Activated CD4-positive, alpha-beta T cell treated with anti-CD3 and anti-CD28 coated beads for 4 hours (primary cell): ENCODE measurements around the gene DLG3.
A peak's percentile ranks its signal among the peaks of the same experiment; 100 is the strongest.

Experiments
- DNase-seq, 2 donors: peaks; one replicate each; pipeline ENCODE4 v3.0.0-alpha.2; 2020

The DLG3 gene

DNA sequence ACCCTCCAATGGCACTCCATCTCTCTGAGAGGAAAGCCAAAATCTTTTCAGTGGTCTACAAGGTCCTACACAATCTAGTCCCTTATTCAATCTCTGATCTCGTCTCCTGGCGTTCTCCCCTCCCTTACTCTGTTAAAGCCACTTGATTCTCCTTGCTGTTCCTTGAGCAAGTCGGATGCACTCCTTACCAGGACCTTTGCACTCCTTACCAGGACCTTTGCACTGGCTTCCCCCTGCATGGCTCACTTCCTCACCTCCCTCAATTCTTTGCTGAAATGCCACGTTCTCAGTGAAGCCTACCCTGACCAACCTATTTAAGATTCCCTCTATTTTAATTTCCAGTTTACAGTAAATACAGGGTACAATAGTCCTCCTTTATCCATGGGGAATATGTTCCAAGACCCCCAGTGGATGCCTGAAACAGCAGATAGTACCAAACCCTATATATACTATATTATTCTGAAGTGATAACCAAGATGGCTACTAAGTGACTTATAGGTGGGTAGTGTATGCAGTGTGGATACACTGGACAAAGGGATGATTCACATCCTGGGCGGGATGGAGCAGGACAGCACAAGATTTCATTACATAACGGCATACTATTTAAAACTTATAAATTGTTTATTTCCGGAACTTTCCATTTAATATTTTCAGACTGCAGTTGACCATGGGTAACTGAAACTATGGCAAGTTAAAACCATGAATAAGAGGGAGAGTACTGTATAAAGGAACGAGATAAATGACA lies 6.5 kb upstream of the DLG3 start:
- DNase-seq: no peak

DNA sequence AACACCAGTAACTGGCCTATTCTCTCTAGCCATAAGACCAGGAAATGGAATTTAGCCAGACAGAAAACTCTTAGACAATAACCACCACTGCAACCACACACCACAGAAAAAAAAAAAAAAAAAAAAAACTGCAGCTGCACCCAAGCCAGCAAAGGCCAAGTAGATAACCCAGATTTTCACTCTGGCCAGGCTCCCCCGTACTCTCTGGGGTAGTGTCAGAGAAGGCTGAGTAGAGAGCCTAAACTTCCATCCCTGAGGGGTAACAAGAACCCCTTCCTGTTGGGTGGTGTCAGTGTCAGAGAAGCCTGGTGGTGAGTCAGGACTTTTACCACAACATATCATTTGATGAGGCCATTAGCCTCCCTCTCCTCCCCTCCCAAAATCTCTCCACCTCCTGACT lies 5.6 kb upstream of the DLG3 start:
- DNase-seq: no peak

DNA sequence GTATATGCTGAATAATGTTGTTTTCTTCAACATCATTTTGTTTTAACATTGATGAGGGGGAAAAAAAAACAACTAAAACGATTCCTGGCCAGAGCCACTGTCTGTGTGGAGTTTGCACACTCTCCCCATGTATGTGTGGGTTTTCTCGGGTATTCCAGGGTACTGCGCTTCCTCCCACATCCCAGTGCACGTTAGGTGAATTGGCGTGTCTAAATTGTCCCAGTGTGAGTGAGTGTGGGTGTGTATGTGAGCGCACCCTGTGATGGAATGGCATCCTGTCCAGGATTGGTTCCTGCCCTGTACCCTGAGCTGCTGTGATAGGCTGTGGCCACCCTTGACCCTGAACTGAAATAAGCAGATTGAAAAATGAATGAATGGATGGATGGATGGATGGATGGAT lies 2.4 kb upstream of the DLG3 start:
- no peak for DNase-seq

DNA sequence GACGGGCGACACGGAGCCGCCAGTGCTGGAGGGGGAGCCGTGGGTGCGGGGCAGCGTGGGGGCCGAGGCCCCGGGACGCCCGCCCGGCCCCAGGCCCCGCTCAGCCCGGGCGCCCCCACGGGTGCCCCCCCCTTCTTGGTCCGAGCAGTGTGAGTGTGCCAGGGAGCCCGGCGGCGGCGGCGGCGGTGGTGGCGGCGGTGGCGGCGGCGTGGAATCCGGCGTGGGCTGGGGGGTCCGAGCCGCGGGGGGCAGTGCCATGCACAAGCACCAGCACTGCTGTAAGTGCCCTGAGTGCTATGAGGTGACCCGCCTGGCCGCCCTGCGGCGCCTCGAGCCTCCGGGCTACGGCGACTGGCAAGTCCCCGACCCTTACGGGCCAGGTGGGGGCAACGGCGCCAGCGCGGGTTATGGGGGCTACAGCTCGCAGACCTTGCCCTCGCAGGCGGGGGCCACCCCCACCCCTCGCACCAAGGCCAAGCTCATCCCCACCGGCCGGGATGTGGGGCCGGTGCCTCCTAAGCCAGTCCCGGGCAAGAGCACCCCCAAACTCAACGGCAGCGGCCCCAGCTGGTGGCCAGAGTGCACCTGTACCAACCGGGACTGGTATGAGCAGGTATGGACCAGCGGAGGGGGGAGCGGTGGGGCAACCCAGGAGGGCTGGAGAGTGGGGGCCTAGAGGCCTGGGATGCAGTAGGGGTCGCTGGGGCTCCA lies 466 bp downstream of the DLG3 start:
- no peak for DNase-seq

DNA sequence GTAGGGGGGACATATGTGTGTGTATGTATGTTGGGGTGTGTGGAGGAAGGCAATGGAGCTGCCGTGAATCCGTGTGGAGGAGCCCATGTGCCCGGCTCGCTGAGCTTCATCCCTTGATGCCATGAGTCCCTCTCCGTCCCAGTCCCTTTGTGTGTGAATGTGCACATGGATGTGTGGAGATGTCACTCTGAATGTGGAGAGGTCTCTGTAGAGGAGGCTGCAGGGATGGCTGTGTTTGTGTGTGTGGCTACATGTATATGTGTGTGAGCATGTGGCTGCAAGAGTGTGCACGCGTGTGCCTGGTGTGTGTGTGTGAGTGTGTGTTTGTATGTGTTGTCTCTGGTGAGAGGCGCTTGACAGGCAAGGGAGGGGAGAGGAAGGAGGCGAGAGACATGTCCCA lies 1.3 kb downstream of the DLG3 start:
- no peak for DNase-seq

DNA sequence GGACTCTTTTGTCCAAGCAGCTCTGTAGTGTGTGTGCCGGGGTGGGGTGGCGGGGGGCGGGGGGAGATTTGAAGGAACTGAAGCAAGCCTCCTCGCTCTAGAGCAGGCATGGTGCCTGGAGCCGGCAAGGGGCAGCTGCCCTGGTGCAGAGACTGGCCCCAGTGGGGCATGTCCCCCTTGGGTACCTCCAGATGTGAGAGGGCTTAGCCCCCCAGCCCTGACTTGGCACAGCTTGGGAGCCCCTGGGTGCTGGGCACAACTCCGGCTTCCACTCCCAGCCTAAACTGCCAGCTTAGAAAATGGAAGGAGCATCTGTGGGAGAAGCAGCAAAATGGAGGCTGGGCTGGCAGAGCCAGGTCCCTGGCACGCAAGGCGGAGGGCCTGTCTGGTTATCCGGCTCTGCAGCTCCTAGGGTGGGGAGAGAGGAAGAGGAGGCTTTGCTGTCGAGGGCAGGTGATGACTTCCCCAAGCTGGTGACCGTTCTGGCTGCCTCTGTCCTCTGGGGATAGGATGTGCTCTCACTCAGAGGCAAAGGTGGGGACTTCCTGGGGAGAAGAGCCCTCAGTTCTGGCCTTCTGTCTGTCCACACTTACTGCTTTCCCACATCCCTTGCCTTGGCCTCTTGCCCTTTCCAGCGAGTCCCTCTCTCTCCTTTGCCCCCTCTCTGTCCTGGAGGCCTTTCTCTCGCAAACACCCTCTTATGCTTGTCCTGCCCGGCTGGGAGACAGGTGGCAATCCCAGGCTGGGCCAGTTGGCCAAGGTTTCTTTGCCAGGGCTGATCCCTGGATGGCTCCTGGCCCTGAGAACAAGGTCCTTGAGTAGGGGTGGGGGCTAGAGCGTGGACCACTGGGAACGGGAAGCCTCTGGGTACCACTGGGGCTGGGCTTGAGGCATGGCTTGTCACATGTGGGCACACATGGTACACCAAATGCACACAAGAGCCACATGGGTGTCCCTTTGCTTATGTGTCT lies 2.0 kb downstream of the DLG3 start:
- DNase-seq: no peak

DNA sequence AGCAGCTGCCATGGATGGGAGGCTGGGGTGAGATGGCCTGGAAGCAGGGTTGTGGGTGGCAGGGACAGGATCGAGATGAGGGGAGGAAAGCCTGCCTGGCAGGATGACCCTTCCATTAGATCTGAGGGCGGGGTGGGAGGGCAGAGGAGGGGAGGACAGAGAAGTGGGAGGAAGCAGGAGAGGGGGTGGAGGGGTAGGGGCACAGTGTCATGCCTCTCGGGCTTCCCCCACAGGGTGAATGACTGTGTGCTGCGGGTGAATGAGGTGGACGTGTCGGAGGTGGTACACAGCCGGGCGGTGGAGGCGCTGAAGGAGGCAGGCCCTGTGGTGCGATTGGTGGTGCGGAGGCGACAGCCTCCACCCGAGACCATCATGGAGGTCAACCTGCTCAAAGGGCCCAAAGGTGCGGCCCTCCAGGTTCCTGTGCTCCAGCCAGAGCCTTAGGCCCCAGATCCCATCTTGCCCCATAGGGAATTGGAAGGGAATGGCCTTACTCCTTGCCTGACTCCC lies 4.9 kb downstream of the DLG3 start:
- DNase-seq: no peak

DNA sequence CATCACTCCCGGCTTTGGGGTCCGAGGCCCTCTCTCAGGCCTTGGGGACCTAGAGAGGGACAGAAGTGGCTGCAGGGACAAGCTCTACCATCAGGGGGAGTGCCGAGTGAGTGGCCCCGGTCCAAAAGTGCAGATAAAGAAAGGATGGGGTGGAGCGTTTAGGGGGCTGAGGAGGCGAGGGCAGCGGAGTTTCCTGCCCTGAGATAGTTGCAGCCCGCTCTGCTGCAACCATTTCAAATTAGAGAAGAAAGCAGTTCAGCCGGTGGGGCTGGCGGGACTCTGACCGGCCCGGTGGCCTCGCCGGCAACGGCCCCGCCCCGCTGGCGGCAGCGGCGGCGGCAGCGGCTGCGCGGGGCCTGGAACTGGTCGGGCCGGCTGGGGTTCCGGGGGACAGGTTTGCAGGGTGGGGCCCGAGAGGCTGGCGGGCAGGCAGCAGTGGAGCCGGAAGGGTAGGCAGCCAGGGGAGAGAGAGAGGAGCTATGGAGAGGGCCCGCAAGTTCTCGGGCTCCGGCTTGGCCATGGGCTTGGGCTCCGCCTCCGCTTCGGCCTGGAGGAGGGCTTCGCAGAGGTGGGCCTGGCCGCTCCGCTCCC lies 7.6 kb downstream of the DLG3 start:
- DNase-seq: peak; percentile 42 to 52

DNA sequence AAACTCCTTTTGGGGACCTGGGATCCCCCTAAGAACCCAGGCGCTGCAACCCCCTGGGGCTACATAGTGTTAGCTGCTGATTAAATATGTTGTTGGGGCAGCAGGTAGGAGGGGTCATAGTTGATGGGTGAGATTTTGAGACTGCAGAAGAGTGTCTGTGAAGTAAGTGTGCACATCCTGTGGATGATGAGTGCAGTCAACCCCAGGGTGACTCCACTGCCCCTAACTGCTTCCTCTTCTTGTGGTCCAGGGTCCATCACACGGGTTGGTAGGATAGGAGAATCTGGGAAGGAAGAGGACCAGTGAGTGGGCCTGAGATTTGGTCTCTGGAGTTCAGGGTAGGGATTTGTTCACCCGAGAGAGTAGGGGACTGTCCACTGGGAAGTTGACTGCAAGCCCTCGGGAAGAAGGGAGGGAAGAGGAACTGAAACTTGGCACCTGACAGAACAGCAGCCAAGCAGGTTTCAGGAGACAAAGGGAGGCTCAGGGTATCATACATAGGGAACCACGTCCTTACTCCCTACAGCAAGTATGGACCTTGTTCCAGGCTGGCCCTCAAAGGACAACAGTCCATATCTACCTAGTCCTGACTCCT lies 8.5 kb downstream of the DLG3 start:
- DNase-seq: no peak

DNA sequence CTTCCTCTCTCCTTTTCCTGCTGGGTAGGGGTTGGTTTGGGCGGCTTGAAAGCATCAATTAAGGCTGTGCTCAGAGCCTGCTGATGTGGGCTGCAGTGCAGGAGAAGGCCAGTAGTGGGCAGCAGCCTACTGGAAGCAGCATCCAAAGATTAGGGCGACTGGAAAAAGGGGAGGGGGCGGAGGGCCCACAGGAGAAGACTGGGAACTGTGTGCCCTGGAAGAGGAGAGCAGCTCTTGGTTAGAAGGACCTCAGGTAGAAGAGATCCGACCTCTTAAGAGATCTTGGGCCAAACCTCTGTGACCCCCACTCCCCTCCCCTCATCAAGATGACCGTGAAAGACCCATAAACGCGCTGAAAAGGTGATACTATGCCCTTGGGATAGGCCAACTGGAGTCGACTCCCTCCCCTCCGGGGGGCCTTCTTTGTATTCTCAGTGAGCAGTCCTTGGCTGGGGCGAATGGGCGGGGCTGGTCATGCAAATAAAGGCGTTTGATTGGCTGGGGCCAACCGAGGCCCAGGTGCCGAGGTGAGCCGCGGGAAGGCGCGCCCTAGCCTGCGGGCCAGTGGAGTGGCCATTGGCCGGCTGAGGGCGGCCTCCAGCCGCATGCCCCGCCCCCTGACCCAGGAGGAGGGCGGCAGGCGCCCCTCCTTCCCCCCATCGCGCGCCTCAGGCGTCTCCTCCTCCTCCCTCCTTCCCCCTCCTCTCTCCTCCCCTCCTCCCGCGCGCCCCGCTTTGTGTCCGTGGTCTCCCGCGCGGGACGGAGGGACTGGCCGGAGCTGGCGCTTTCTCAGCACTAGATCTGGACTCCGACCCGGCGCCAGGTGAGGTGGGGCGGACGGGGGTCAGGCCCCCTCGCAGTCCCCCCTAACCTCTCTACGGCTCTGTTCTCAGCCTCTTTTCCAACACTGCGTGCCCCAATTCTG lies 10.1 kb downstream of the DLG3 start:
- peak; percentile 56 to 58 for DNase-seq

DNA sequence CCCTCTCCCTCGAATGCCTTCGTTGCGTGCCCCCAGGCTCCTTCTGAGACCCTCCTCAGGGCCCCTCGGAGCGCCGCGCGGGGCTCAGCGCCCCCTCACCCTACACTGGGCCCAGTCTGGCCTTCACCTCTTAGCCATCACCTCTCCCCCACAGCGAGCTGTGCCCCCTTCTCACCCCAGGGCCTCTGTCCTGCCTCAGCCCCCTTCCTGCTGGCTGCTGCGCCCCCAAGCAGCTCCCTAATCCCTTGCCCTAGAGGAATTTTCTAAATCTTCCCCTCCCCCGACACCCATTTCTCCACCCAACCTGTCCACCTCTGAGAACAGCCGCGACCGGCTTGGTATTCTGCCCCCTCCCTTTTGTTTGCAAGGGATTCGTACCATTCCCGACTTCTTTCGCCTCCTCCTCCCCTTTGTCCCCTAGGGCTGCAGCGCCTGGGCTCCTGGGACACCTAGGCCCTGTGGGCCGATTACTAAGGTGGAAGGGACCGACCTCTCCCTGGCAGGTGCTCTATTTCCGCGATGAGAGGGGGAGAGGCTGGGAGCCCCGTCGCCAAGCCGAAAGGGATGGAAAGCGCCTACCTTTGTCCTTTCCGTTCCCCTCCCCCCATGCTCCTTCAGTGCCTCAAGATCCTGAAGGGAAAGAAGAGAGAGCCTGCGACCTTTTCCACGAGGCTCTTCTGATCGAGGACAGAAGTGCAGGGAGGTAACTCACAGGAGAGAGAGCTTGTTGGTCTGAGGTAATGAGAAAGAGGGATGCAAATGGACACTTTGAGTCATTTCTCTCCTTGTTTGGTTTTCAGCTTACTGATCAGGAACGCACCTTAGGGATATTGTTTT lies 10.9 kb downstream of the DLG3 start:
- DNase-seq: no peak

DNA sequence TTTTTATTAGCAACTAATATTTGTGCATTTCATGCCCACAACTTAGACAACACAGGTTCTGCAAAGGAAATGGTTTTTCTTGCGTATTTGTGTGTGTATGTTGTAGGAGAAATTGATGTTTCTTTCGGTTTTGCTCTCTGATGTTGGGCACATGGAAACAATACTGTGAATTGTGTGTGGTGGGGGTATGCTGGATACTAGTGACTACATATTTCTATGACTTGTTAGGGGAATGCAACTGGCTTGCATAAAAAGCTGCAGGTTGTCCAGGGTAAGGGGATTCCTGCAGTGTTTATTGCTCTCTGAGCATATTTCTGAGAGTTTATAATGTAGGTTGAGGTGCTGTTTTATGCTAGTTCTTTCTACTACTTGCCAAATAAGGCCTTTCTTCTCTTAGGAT lies 11.6 kb downstream of the DLG3 start:
- no peak for DNase-seq

DNA sequence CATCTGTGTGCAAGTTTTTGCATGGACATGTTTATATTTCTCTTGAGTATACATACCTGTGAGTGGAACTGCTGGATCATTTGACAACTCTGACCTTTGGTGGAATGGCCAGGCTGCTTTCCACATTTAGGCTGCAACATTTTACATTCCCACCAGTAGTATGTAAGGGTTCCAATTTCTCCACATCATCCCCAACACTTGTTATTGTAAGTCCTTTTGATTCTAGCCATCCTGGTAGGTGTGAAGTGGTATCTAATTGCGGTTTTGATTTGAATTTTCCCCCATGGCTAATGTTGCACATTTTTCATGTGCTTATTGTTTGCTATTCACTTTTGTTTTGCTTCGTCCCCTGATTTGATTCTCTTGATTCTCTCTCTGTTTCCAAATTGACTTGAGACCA lies 16.4 kb downstream of the DLG3 start:
- no peak for DNase-seq

DNA sequence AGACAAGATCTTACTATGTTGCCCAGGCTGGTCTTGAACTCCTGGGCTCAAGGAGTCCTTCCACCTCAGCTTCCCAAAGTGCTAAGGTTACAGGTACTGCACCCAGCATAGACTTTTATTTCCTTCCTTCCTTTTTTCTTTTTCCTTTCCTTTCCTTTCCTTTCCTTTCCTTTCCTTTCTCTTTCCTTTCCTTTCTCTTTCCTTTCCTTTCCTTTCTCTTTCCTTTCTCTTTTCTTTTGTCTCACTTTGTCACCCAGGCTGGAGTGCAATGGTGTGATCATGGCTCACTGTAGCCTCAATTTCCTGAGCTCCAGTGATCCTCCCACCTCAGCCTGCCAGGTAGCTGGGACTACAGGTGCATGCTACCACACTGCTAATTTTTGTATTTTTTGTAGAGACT lies 19.4 kb downstream of the DLG3 start:
- no peak for DNase-seq

DNA sequence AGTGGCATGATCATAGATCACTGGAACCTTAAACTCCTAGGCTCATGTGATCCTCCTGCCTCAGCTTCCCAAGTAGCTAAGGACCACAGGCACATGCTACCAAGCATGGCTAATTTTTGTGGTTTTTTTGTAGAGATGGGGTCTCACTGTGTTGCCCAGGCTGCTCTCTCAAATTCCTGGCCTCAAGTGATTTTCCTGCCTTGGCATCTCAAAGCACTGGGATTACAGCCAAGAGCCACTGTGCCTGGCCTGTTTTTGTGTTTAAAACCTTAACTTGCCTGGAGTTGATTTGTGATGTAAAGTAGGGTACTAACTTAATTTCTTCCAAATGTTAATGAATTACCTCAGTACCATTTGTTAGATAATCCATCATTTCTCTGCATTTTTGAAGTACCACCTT lies 22.3 kb downstream of the DLG3 start:
- DNase-seq: no peak

DNA sequence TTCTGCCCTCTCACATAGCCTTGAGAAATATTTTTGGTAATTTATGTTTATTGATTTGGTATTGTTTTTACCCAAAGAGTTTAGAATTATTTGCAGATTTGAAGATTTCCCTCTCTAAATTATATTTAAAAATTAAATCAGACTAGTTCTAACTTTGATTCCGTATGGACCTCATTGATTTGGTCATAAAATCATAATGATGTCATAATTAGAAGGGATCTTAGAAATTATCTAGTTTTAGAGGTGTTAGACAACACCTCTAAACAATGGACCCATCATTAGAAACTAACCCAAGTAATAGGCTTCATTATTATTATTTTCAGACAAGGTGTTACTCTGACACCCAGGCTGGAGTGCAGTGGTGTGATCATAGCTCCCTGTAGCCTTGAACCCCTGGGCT lies 24.1 kb downstream of the DLG3 start:
- no peak for DNase-seq

DNA sequence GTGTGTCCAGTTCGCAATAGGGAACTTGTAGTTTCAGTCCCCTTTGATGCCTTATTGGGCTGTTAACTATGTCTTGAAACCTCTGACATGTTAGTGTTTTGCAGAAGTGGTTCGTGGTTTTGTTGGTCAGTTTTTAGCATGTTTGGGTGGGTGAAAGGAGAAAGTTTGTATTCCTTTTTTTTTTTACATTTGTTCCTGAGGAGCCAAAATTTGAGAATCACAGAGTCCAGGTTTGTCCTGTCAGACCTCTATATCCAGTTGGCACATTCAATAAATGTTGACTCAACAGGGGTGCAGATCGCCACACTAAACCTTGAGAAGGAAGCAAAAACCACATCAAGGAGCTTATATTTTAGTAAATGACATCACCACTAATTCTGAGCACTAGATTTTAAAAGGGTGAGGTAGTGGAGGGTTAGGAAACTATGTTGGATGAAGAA lies 26.2 kb downstream of the DLG3 start:
- no peak for DNase-seq

DNA sequence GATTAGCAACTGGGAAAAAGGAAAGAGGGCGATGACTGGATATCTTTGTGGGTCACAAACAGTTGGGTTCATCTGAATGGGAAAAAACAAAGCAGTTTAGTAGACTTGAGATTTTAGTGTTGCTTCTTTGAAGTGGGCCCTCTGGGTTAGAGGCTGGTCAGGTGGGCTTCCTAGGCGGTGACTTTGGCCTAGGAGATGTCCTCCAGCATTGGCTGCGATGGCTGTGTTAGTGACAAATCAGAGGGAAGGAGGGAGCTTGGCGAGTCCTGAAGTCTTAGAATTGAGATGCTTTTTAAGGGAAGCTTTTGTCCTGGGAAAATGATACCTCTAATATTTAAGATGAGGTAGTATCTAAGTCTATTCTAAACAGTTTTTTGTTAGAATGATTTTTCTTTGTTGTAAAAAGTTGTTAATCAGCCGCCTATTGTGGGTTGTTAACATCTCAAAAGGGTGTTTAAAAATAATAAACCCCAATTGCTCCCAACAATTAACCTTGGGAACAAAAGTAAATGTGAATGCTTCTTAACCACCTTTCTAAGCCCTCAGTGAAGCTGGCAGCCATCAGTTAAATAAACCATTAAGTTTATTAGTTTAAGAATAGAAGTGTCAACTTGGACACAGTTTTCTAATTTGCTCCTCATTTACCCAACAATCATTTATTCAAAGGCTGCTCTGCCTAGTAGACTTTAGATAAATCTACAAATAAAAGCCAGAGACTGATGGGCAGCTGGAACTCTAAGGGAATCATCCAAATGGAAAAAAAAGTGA lies 31.7 kb downstream of the DLG3 start:
- no peak for DNase-seq

DNA sequence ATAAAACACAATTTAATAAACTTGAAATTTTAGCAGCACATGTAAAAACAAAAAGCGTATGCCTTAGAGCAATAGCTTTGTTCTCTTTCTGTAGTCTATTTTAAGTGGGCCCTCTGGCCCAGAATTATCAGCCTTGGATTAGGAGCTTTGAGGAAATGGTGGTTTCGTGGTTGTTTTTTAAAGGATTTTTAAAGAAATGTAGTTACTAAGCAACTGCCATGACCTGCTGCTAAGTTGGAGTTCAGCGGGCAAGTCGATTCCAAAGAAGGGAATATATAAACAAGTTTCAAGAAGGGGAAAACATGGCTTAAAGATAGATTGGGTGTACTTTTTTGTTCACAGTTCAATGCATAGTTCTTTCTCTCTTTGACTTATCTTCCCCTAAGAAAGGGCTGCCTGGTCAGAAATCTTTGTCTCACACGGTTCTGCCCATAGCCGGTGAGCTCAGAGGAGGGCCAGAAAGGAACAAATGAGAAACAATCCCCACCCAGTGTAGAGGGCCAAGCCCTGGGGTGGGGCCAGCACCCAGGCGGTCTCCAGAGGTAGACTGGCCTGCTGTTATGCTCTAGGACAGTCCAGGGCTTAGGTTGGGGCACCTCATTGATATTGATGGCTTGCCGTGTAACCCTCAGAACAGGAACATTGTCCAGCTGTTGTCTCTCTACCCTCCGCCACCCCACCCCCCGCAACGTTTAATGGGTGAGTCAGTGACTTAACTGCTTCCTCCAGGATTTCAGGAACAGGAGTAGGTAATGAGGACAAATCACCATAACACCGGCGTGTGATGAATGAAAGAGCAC lies 32.5 kb downstream of the DLG3 start:
- DNase-seq: no peak
